ENCODE measurements around the gene STARD5.

DNA sequence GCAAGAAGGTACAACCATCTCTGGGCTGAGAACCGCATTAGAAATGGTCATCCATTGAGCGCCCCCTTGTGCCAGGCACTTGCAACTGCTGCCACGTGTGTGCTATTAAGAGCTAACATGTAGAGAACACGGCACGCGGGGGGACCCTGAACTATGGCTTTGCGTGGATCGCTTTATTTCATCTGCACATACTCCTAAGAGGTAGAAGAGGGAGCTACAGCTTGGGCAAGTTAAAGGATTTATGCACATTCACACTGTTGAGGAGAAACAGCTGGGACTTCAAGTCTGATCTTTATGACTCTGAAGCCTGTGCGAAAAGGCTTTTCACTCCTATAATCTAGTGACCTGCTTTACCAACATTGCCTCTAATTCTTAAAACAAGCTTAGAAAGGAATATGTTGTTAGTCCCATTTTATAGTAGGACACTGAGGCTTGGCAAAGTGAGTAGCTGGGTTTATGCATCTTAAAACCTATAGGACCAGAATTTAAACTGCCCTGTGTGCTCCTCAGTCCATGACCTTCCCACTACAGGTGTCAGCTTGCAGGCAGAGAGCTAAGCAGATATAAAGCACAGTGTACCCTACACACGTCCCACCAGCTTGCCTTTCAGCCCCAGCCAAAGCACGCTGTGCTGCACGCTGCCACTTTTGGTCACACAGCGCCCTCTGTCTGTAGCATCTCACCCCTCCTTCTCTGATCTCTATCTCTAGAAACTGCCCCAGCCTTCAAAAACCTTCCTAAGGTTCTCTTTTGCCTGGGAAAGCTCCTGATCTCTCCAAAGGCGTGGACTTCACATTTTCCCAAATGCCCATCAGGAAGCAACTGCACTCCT lies 57.8 kb downstream of the STARD5 start:
- TF ChIP-seq POLR2AphosphoS5 (IDR thresholded peaks at IDR 0.05) (no peak), POLR2A (IDR thresholded peaks at IDR 0.05) (no peak), EP300 (IDR thresholded peaks at IDR 0.05) (no peak)
- TF ChIP-seq, protein P1, sequence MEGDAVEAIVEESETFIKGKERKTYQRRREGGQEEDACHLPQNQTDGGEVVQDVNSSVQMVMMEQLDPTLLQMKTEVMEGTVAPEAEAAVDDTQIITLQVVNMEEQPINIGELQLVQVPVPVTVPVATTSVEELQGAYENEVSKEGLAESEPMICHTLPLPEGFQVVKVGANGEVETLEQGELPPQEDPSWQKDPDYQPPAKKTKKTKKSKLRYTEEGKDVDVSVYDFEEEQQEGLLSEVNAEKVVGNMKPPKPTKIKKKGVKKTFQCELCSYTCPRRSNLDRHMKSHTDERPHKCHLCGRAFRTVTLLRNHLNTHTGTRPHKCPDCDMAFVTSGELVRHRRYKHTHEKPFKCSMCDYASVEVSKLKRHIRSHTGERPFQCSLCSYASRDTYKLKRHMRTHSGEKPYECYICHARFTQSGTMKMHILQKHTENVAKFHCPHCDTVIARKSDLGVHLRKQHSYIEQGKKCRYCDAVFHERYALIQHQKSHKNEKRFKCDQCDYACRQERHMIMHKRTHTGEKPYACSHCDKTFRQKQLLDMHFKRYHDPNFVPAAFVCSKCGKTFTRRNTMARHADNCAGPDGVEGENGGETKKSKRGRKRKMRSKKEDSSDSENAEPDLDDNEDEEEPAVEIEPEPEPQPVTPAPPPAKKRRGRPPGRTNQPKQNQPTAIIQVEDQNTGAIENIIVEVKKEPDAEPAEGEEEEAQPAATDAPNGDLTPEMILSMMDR (IDR thresholded peaks at IDR 0.05): peak; percentile 74 to 92 (median 76)
